ENCODE measurements around the gene KIAA0930.

- no peak for TF ChIP-seq POLR2A (IDR thresholded peaks at IDR 0.05)
- no peak for TF ChIP-seq CTCF (IDR thresholded peaks at IDR 0.05)
- peak in 1 of 3 donors; percentile 33 for TF ChIP-seq POLR2AphosphoS5 (IDR thresholded peaks at IDR 0.05)
These were observed 22.3 kb upstream of the KIAA0930 start for GRCh38 chr22:45262931-45263462.
